Parathyroid adenoma (tissue), 2 donors: ENCODE measurements around the gene RBBP4.

ENCODE experiments used
- H2AFZ ChIP-seq: fragments of 300-600 bp; sonication (generic); one replicate; pipeline ENCODE4 v1.7.0; 2017; ENCODE audit warnings: antibody characterized with exemption, mild to moderate bottlenecking
- H3K27ac ChIP-seq: fragments of 300-600 bp; sonication (generic); one replicate; pipeline ENCODE4 v1.7.0; 2017
- H3K27me3 ChIP-seq: fragments of 300-600 bp; sonication (generic); one replicate; pipeline ENCODE4 v1.7.0; 2017; ENCODE audit warnings: low read length; ENCODE audit not compliant: control insufficient read depth, insufficient read depth
- H3K36me3 ChIP-seq: fragments of 300-600 bp; sonication (generic); one replicate; pipeline ENCODE4 v1.7.0; 2017; ENCODE audit warnings: low read length; ENCODE audit not compliant: control insufficient read depth, insufficient read depth
- H3K4me1 ChIP-seq: fragments of 300-600 bp; sonication (generic); one replicate; pipeline ENCODE4 v1.7.0; 2017; ENCODE audit warnings: control low read depth
- H3K4me2 ChIP-seq: fragments of 300-600 bp; sonication (generic); one replicate; pipeline ENCODE4 v1.7.0; 2017; ENCODE audit warnings: low read length
- H3K4me3 ChIP-seq: fragments of 300-600 bp; sonication (generic); one replicate; pipeline ENCODE4 v1.7.0; 2017; ENCODE audit warnings: low read depth, low read length
- H3K79me2 ChIP-seq: fragments of 300-600 bp; sonication (generic); one replicate; pipeline ENCODE4 v1.7.0; 2017; ENCODE audit warnings: control low read depth
- H3K9ac ChIP-seq: fragments of 300-600 bp; sonication (generic); one replicate; pipeline ENCODE4 v1.7.0; 2017; ENCODE audit warnings: mild to moderate bottlenecking
- H3K9me3 ChIP-seq: fragments of 300-600 bp; sonication (generic); one replicate; pipeline ENCODE4 v1.7.0; 2017; ENCODE audit warnings: low read length; ENCODE audit not compliant: control insufficient read depth
- TF ChIP-seq, protein P1 (sequence below): fragments of 300-600 bp; sonication (generic); IDR thresholded peaks from one replicate; pipeline ENCODE4 v1.7.0; 2017; ENCODE audit warnings: antibody characterized with exemption, mild to moderate bottlenecking
- donor health status: primary hyperparathyroidism.

Gene RBBP4

DNA sequence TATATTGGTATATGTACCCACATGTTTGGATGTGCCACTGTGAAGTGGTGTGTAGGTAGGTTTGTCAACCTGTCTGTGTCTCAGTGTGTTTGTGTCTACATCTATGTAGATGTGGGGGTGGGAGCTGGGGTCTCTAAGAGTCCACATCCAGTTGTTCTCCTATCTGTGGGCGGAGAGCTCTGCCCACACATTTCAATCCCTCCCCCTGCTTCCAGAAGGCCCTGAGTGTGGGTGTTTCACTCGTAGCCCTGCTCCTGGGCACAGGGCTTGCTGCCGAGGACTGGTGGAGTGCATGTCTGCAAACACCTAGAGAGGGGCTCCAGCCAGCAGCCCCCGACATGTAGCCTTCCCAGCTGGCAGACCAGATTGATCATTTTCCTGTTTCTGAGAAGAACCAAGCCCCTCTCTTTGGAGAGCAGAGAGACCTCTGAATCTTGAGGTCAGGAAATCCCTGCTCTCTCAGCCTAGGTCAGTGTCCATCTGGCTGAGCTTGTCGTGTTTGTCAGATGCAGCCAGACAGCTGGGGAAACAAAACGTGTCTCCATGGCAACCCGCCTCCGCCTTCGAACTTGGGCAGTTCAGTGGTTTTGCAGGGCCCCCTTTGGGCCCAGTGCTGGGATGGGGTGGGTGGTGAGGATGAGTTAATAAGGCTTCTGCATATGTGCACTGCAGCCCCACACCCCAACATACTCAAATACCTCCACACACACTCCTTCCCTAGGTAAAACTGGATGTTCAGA, 82.7 kb downstream of the RBBP4 start:
- Histone ChIP-seq H3K27me3 (no peaks in the 10 kb centered on the region), H3K27ac (no peak overlapping the region), H3K79me2 (no peaks in the 10 kb centered on the region), H3K4me3 (no peak overlapping the region), H3K9me3 (no peaks in the 10 kb centered on the region), H3K4me1 (no peaks in the 10 kb centered on the region), H3K4me2 (no peak overlapping the region), H3K36me3 (no peaks in the 10 kb centered on the region), H3K9ac (no peak overlapping the region), H2AFZ (no peak overlapping the region)
- TF ChIP-seq, protein P1, sequence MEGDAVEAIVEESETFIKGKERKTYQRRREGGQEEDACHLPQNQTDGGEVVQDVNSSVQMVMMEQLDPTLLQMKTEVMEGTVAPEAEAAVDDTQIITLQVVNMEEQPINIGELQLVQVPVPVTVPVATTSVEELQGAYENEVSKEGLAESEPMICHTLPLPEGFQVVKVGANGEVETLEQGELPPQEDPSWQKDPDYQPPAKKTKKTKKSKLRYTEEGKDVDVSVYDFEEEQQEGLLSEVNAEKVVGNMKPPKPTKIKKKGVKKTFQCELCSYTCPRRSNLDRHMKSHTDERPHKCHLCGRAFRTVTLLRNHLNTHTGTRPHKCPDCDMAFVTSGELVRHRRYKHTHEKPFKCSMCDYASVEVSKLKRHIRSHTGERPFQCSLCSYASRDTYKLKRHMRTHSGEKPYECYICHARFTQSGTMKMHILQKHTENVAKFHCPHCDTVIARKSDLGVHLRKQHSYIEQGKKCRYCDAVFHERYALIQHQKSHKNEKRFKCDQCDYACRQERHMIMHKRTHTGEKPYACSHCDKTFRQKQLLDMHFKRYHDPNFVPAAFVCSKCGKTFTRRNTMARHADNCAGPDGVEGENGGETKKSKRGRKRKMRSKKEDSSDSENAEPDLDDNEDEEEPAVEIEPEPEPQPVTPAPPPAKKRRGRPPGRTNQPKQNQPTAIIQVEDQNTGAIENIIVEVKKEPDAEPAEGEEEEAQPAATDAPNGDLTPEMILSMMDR, result no peak
